ENCODE results near the gene ALPK1. TPM values are rescaled to one million over a fixed set of nuclear protein-coding genes. Genes with fewer than 3 reads are reported as not detected.

Gene ALPK1
- total RNA-seq, 1 experiment from 2014 or later = 0.17 TPM

DNA sequence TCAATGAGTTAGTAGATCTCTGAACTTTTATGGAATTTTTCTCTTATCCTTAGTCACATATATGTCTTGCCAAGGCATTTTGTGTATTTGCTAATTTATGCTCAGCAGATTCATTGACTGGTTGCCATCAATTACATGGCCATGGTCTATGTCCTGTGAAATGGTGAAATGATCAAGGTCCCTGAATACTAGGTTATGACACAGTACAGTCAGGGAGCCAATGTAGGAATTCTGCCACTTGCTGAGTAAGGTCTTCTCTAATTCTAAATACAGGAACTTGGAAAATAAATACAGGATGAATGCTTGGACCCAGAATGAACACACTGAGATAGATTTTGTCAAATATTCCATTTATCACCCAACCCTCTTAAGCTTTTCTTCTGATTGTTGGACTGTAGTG is 35.2 kb downstream of the ALPK1 start:
- H3K9ac ChIP-seq (ENCODE audit: extremely low read depth, insufficient read length, low read length) = no peak overlapping the region
- no peak overlapping the region for H4K91ac ChIP-seq (ENCODE audit: insufficient read length, low read depth, low read length)
- H2BK120ac ChIP-seq (ENCODE audit: low read depth, low read length, poor library complexity, severe bottlenecking) = no peak overlapping the region
- H3T11ph ChIP-seq (ENCODE audit: low read length) = no peak overlapping the region
- H3K23me2 ChIP-seq (ENCODE audit: insufficient read length, low read depth, low read length, poor library complexity, severe bottlenecking) = no peaks in the 10 kb centered on the region
- no peak overlapping the region for H3K27ac ChIP-seq (ENCODE audit: insufficient read length, low read depth, low read length)
- H3K9me3 ChIP-seq (ENCODE audit: control insufficient read depth, low read depth, low read length) = no peaks in the 10 kb centered on the region
- H3K23ac ChIP-seq (ENCODE audit: insufficient read length, low read depth, low read length) = no peak overlapping the region
- H3K4me3 Mint-ChIP-seq = no peak overlapping the region
- DNase-seq = no peak
- no peak overlapping the region for H3K14ac ChIP-seq (ENCODE audit: insufficient read depth, low read length)
- H3K56ac ChIP-seq (ENCODE audit: insufficient read length, low read depth, low read length) = no peak overlapping the region
- H3K27ac Mint-ChIP-seq = no peak overlapping the region
- H2BK15ac ChIP-seq (ENCODE audit: low read depth, low read length) = no peak overlapping the region
- H2BK20ac ChIP-seq (ENCODE audit: low read depth, low read length, poor library complexity, severe bottlenecking) = no peak overlapping the region
- no peak overlapping the region for H4K5ac ChIP-seq (ENCODE audit: insufficient read length, low read depth, low read length)
- H3K79me1 ChIP-seq (ENCODE audit: insufficient read depth, low read depth, low read length, poor library complexity, severe bottlenecking) = no peaks in the 10 kb centered on the region
- peaks cover 3 to 9% of the 10 kb centered on the region in 2 experiments for H3K4me1 Mint-ChIP-seq
- no peaks in the 10 kb centered on the region for H3K4me1 ChIP-seq (ENCODE audit: insufficient read depth, low read length)
- no peak overlapping the region for H2BK12ac ChIP-seq (ENCODE audit: insufficient read length, low read depth, low read length)
- TF ChIP-seq, protein P1, sequence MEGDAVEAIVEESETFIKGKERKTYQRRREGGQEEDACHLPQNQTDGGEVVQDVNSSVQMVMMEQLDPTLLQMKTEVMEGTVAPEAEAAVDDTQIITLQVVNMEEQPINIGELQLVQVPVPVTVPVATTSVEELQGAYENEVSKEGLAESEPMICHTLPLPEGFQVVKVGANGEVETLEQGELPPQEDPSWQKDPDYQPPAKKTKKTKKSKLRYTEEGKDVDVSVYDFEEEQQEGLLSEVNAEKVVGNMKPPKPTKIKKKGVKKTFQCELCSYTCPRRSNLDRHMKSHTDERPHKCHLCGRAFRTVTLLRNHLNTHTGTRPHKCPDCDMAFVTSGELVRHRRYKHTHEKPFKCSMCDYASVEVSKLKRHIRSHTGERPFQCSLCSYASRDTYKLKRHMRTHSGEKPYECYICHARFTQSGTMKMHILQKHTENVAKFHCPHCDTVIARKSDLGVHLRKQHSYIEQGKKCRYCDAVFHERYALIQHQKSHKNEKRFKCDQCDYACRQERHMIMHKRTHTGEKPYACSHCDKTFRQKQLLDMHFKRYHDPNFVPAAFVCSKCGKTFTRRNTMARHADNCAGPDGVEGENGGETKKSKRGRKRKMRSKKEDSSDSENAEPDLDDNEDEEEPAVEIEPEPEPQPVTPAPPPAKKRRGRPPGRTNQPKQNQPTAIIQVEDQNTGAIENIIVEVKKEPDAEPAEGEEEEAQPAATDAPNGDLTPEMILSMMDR (conservative IDR thresholded peaks at IDR 0.05) = no peak
- H3K79me2 ChIP-seq (ENCODE audit: insufficient read depth, low read length) = no peaks in the 10 kb centered on the region
- H2BK5ac ChIP-seq (ENCODE audit: insufficient read length, low read length) = no peak overlapping the region
- no peak overlapping the region for H2AK5ac ChIP-seq (ENCODE audit: insufficient read length, low read length)
- H4K8ac ChIP-seq (replicated peaks; ENCODE audit: insufficient read length, low read depth, low read length) = no peak overlapping the region
- H3K9me3 Mint-ChIP-seq = no peaks in the 10 kb centered on the region
- H4K20me1 ChIP-seq (ENCODE audit: control insufficient read depth, insufficient read depth, insufficient read length) = no peaks in the 10 kb centered on the region
- H3K4me2 ChIP-seq (ENCODE audit: insufficient read depth, insufficient read length, low read length) = no peak overlapping the region
- H3K18ac ChIP-seq (ENCODE audit: insufficient read length, low read depth, low read length) = no peak overlapping the region
- no peak overlapping the region for H3K4ac ChIP-seq (ENCODE audit: low read depth, low read length)
- H2AFZ ChIP-seq (ENCODE audit: low read length) = no peak overlapping the region
- no peaks in the 10 kb centered on the region; the same call in 1 of the 2 replicates for H3K27me3 ChIP-seq (ENCODE audit: insufficient read depth, low read length)
- H3K27me3 Mint-ChIP-seq (ENCODE audit: low read depth) = peaks cover 60% of the 10 kb centered on the region
- no peaks in the 10 kb centered on the region for H3K36me3 Mint-ChIP-seq (ENCODE audit: insufficient read depth in 1 of 3, low read depth in 3 of 3)

Data from H9 (cell line).